ENCODE measurements around the gene SNAI3. TPM values are rescaled to one million over a fixed set of nuclear protein-coding genes. Genes with fewer than 3 reads are reported as not detected.

SNAI3 gene
- 1 to 10 TPM; 1.0 to 1.6 TPM for total RNA-seq

GRCh38 chr16:88686439-88687253 is at the start of gene SNAI3:
SNAI3 (minus strand) TSS chr16:88686507; CDS start chr16:88686406, 101 bp downstream.
- DNase-seq (ENCODE audit: low spot score), result peak; percentile 73
- no peaks in the 10 kb centered on the region for H3K27me3 ChIP-seq
- H3K36me3 ChIP-seq, result no peaks in the 10 kb centered on the region
- no peak for TF ChIP-seq CTCF (IDR thresholded peaks at IDR 0.05)
- peak within 1 kb of the TSS; percentile 15 to 70 for H3K27ac ChIP-seq
- no peaks in the 10 kb centered on the region for H3K9me3 ChIP-seq
- H3K4me1 ChIP-seq, result peaks cover 0 to 40% of the 10 kb centered on the region in 2 donors
- H3K4me3 ChIP-seq, result peak within 1 kb of the TSS; percentile 52 to 64

GRCh38 chr16:88736088-88736487 is 49.8 kb upstream of the SNAI3 start:
- peaks cover 23% of the 10 kb centered on the region for H3K36me3 ChIP-seq

GRCh38 chr16:88735616-88736015 is 49.3 kb upstream of the SNAI3 start:
- TF ChIP-seq CTCF (IDR thresholded peaks at IDR 0.05), result no peak
- no peaks in the 10 kb centered on the region for H3K27me3 ChIP-seq
- no peak for DNase-seq (ENCODE audit: low spot score)
- H3K9me3 ChIP-seq, result no peaks in the 10 kb centered on the region
- H3K27ac ChIP-seq, result no peak overlapping the region
- H3K4me3 ChIP-seq, result no peak overlapping the region
- peaks cover 27% of the 10 kb centered on the region for H3K36me3 ChIP-seq
- H3K4me1 ChIP-seq, result peaks cover 0 to 11% of the 10 kb centered on the region in 2 donors

More at GRCh38 chr16:88736088-88736487, 49.8 kb upstream of the SNAI3 start:
- Histone ChIP-seq H3K9me3 (no peaks in the 10 kb centered on the region), H3K27me3 (no peaks in the 10 kb centered on the region), H3K27ac (no peak overlapping the region), H3K4me3 (no peak overlapping the region), H3K4me1 (peaks cover 0 to 11% of the 10 kb centered on the region in 2 donors)
- DNase-seq (ENCODE audit: low spot score), result no peak
- no peak for TF ChIP-seq CTCF (IDR thresholded peaks at IDR 0.05)

- H3K27me3 ChIP-seq, result no peaks in the 10 kb centered on the region
- H3K36me3 ChIP-seq, result peaks cover 31% of the 10 kb centered on the region
- peaks cover 0 to 11% of the 10 kb centered on the region in 2 donors for H3K4me1 ChIP-seq
- no peaks in the 10 kb centered on the region for H3K9me3 ChIP-seq
- H3K27ac ChIP-seq, result no peak overlapping the region
- TF ChIP-seq CTCF (IDR thresholded peaks at IDR 0.05), result no peak
- no peak overlapping the region for H3K4me3 ChIP-seq
- no peak for DNase-seq (ENCODE audit: low spot score)
These were observed 48.8 kb upstream of the SNAI3 start for GRCh38 chr16:88735121-88735520.

- TF ChIP-seq CTCF (IDR thresholded peaks at IDR 0.05), result no peak
- no peak overlapping the region for H3K27ac ChIP-seq
- H3K9me3 ChIP-seq, result no peaks in the 10 kb centered on the region
- DNase-seq (ENCODE audit: low spot score), result no peak
- peaks cover 33% of the 10 kb centered on the region for H3K36me3 ChIP-seq
- H3K27me3 ChIP-seq, result no peaks in the 10 kb centered on the region
- no peak overlapping the region for H3K4me3 ChIP-seq
- peaks cover 0 to 11% of the 10 kb centered on the region in 2 donors for H3K4me1 ChIP-seq
These were observed 48.0 kb upstream of the SNAI3 start for GRCh38 chr16:88734361-88734728.
